HG03175 (cell line): Measurements from ENCODE around the gene PRTG.

ENCODE experiments used
- ATAC-seq: cut with Tn5 transposase; IDR thresholded peaks from one replicate; pipeline ENCODE4 v1.9.1; 2021; ENCODE audit warnings: mild to moderate bottlenecking, moderate library complexity; ENCODE audit not compliant: unreplicated experiment

Gene PRTG

GRCh38 chr15:55576943-55577342 is 166.0 kb downstream of the PRTG start:
- no peak for ATAC-seq

- ATAC-seq, result no peak
These were observed 168.9 kb downstream of the PRTG start for GRCh38 chr15:55574096-55574495.

- no peak for ATAC-seq
These were observed 169.7 kb downstream of the PRTG start for GRCh38 chr15:55573224-55573623.

GRCh38 chr15:55564347-55565145 is 178.4 kb downstream of the PRTG start:
- ATAC-seq, result no peak

- no peak for ATAC-seq
These were observed 180.4 kb downstream of the PRTG start for GRCh38 chr15:55562601-55563000.
